Gastroesophageal sphincter (tissue), 3 donors: ENCODE measurements around the gene SATB2.

Experiments
- CTCF ChIP-seq, 4 experiments: fragments of 200-600 bp in 2 of 4; fragments of 450-650 bp in 2 of 4; sonication (generic) in 1 of 4; IDR thresholded peaks; one replicate each; pipeline ENCODE4 v1.5.1; 2017 to 2019; ENCODE audit warnings: antibody characterized with exemption in 4 of 4, mild to moderate bottlenecking in 2 of 4, moderate library complexity in 2 of 4
- EP300 ChIP-seq: sonication (generic); formaldehyde crosslinking; IDR thresholded peaks from one replicate; pipeline ENCODE4 v1.6.1; 2017; ENCODE audit warnings: antibody characterized with exemption, mild to moderate bottlenecking
- POLR2A ChIP-seq, 2 donors: fragments of 450-650 bp; IDR thresholded peaks; one replicate each; pipeline ENCODE4 v1.6.1; 2017; ENCODE audit warnings: antibody characterized with exemption in 2 of 2, mild to moderate bottlenecking in 2 of 2, moderate library complexity in 1 of 2
- POLR2AphosphoS5 ChIP-seq: sonication (generic); formaldehyde crosslinking; IDR thresholded peaks from one replicate; pipeline ENCODE4 v1.6.1; 2017; ENCODE audit warnings: antibody characterized with exemption

GRCh38 chr2:199312931-199313330, 144.8 kb downstream of the SATB2 start:
- no peak for TF ChIP-seq POLR2A (IDR thresholded peaks at IDR 0.05)
- no peak for TF ChIP-seq CTCF (IDR thresholded peaks at IDR 0.05)
- TF ChIP-seq EP300, result no peak
- TF ChIP-seq POLR2AphosphoS5, result no peak
